ENCODE data around the gene UQCC5. TPM values are rescaled to one million over a fixed set of nuclear protein-coding genes. Genes with fewer than 3 reads are reported as not detected.

Gene UQCC5
- total RNA-seq, 1 donor from 2014 or later, result 16.3 TPM

GRCh38 chr3:52494886-52495495 lies 41.4 kb upstream of the UQCC5 start, which contains the start of gene STAB1:
Gene STAB1 (plus strand): TSS chr3:52495338. CDS start chr3:52495414, 76 bp downstream.
- DNase-seq (peak; percentile 67), ATAC-seq (peak; percentile 37 to 44)
- Histone ChIP-seq H3K27ac (peak within 1 kb of the TSS; percentile 76), H3K9me3 (no peaks in the 10 kb centered on the region), H3K4me3 (peak within 1 kb of the TSS; percentile 56), H3K4me1 (peaks cover 84% of the 10 kb centered on the region), H3K27me3 (ENCODE audit: low read depth) (no peaks in the 10 kb centered on the region), H3K36me3 (peaks cover 33% of the 10 kb centered on the region)
- no peak for TF ChIP-seq CTCF (IDR thresholded peaks at IDR 0.05)
- intact Hi-C loops (cut with DNase I), result no loop called here

GRCh38 chr3:52495777-52496602 lies 40.4 kb upstream of the UQCC5 start:
- peak overlapping the region; percentile 56 for H3K4me3 ChIP-seq
- no peak for TF ChIP-seq CTCF (IDR thresholded peaks at IDR 0.05)
- peak overlapping the region; percentile 76 for H3K27ac ChIP-seq
- H3K36me3 ChIP-seq, result peaks cover 23% of the 10 kb centered on the region
- H3K4me1 ChIP-seq, result peaks cover 76% of the 10 kb centered on the region
- intact Hi-C loops (cut with DNase I), result no loop called here
- H3K27me3 ChIP-seq (ENCODE audit: low read depth), result no peaks in the 10 kb centered on the region
- ATAC-seq (peak; percentile 58 to 60), DNase-seq (no peak)
- no peaks in the 10 kb centered on the region for H3K9me3 ChIP-seq

GRCh38 chr3:52498137-52499054 lies 38.0 kb upstream of the UQCC5 start:
- Histone ChIP-seq H3K4me1 (peaks cover 54% of the 10 kb centered on the region), H3K27me3 (ENCODE audit: low read depth) (no peaks in the 10 kb centered on the region), H3K4me3 (no peak overlapping the region), H3K27ac (no peak overlapping the region), H3K9me3 (no peaks in the 10 kb centered on the region), H3K36me3 (no peaks in the 10 kb centered on the region)
- intact Hi-C loops (cut with DNase I), result no loop called here
- no peak for TF ChIP-seq CTCF (IDR thresholded peaks at IDR 0.05)
- peak; percentile 80 for DNase-seq
- ATAC-seq, result peak; percentile 46 to 74

GRCh38 chr3:52501046-52501445 lies 35.4 kb upstream of the UQCC5 start:
- peaks cover 28% of the 10 kb centered on the region for H3K4me1 ChIP-seq
- DNase-seq, result no peak
- H3K36me3 ChIP-seq, result peaks cover 15% of the 10 kb centered on the region
- no peak for ATAC-seq
- H3K4me3 ChIP-seq, result no peak overlapping the region
- intact Hi-C loops (cut with DNase I), result no loop called here
- TF ChIP-seq CTCF (IDR thresholded peaks at IDR 0.05), result no peak
- H3K9me3 ChIP-seq, result no peaks in the 10 kb centered on the region
- no peaks in the 10 kb centered on the region for H3K27me3 ChIP-seq (ENCODE audit: low read depth)
- H3K27ac ChIP-seq, result no peak overlapping the region

GRCh38 chr3:52502001-52502400 lies 34.4 kb upstream of the UQCC5 start:
- Histone ChIP-seq H3K27me3 (ENCODE audit: low read depth) (no peaks in the 10 kb centered on the region), H3K36me3 (peaks cover 22% of the 10 kb centered on the region), H3K4me3 (no peak overlapping the region), H3K4me1 (peaks cover 20% of the 10 kb centered on the region), H3K9me3 (no peaks in the 10 kb centered on the region), H3K27ac (no peak overlapping the region)
- DNase-seq (no peak), ATAC-seq (no peak)
- intact Hi-C loops (cut with DNase I), result no loop called here
- TF ChIP-seq CTCF (IDR thresholded peaks at IDR 0.05), result no peak
